Activated T-helper 9 cell treated with anti-CD3 and anti-CD28 coated beads, Interleukin-2, amount 50 U/mL, for 16 hours (primary cell): ENCODE results near the gene LAMA2.

Experiments used
- DNase-seq: peaks from one replicate; pipeline ENCODE4 v3.0.0-alpha.2; 2020; ENCODE audit warnings: low read depth

Gene LAMA2

GRCh38 chr6:129215916-129216520, 333.1 kb downstream of the LAMA2 start:
- no peak for DNase-seq

DNA sequence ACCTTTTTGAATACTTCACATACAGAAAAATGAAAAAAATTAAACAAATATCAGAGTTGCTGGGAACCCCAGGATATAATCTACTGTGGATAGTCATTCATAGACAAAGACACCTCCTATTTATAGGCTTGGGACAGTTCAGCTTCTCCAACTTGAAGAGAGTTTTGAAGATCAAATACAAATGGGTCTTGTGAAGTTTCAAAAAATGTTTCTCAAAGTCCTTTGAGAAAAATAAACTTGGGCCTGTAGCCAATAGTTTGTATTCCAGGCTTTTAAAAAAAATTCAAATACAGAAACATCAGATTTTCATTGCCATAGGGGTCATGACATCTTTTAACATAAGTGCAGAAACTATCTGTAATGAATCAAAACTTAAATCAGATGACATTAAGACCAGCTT, 334.8 kb downstream of the LAMA2 start:
- no peak for DNase-seq

- no peak for DNase-seq
Observed at GRCh38 chr6:129233458-129234134, 350.7 kb downstream of the LAMA2 start.

DNA sequence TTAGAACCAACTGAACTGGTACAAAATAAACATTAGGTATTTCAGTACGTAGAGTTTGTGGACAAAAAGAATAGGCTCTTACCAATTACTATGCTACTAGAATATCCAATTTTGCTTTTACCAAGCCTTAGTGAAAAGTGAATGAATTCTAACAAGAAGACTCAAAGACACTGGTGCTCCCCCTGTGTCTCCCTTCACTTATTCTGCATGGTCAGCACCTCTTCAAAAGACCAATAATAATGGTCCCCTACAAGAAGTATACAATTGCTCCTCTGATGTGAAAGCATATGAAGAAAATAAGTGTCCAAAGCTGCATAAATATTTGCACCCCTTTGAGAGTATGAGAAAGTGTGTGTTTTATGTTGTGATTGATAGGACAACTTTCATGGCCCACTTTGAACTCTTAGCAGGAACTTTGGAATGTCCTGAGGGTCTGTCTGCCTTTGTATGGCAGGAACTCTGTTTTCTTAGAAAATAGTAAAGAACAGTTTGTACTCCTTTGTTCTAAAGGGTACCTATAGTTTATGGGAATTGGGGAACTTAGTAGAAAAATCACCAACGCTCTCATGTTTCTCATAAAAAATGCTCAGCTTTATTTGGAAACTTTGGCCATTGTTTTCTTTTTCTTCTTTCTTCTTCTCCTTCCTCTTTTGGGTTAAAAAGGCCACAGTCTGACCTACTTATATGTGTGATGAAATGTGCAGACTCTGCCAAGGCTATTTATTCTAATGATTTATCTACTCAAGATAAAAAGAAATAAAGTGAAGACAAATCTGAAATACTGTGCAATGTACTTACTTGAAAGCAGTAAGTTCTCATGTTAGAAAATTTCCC, 352.4 kb downstream of the LAMA2 start:
- DNase-seq: no peak

DNA sequence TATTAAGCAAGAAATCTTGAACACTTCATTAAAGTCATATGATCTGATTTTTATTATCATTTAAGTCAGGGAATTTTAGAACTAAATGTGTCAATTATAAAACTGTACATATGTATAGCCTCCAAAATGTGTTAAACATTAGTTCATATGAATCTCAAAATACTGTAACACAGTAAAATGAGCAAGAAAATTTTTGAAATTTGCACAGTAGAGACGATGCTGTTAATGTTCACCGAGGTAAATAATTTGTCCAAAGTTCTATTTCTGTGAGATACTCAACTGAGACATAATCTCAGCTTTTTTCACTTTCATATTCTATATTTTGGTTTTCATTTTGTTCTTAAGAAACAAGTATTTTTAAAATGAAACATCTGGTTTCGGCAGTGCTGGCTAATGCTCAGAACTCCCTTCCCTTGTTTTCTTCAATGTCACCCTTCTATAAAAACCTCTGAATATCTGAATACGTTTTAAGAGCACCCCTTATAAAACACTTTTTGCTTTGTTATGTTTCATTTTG, 353.1 kb downstream of the LAMA2 start:
- DNase-seq: no peak

DNA sequence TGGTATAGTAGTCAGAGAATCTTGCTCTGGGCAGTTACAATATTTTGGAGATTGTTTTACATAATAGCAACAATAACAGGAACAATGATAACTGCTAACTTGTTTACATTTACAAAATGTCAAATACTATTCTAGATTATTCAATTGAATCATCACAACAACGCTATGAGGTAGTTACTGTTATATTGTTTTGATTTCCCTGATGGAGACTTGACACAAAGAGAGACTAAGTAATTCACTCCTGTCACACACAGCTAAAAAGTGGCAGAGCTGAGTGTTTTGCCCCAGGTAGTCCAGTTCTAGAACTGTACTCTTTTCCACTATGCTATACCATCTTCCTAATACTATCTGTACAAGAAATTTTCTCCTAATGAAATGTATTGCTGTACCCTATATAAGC, 356.1 kb downstream of the LAMA2 start:
- no peak for DNase-seq

GRCh38 chr6:129239825-129240491, 357.0 kb downstream of the LAMA2 start:
- DNase-seq: no peak

DNA sequence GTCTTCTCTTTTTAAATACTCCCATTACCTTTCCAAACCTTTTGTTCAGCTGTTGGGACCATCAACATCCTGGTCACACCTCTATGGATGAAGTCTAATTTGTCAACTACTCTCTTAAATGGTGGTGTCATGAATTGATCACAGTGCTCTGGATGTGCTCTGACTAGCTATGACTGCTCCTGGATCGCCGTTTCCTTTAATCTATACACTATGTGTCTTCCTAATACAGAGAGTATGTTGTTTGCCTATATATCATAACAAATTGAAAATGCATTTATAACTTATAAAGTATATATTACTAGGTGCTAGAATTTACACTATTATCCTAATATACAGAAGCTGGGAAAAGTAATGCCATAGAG, 357.5 kb downstream of the LAMA2 start:
- DNase-seq: no peak

DNA sequence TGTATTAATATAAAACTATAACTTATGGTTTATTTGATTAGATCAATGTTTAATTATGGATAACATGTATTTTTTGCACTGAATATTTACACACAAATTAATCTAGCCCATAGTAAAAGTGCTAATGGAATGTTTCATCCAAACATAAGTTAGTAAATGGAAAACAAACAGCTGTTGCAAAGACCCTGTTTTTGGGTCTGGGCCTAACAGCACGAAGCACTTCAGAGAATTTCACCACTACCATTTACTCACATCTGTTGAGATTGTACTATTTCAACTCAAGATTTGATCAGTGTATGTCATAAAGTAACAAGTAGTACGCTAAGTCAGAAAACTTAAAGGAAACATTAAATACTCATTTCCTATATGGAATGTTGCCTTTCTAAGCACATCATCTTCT, 359.6 kb downstream of the LAMA2 start:
- DNase-seq: no peak

DNA sequence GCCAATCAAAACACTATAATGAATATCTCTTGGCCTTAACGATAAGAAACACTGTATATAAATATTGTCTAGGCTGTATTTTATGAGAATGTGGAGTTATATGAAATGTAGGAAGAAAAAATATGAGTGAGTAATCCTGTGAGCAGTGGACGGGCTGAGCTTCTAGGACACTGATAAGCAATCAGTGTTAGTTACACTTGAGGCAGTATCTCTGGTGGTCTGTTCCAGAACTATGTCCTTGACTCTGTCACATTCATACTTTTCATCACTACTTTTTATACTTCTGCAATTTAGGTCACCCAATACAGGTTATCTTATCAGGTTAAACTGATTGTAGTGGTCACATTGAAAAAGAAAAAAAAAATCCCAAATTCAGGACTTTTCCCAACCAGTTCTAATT, 360.4 kb downstream of the LAMA2 start:
- DNase-seq: no peak

DNA sequence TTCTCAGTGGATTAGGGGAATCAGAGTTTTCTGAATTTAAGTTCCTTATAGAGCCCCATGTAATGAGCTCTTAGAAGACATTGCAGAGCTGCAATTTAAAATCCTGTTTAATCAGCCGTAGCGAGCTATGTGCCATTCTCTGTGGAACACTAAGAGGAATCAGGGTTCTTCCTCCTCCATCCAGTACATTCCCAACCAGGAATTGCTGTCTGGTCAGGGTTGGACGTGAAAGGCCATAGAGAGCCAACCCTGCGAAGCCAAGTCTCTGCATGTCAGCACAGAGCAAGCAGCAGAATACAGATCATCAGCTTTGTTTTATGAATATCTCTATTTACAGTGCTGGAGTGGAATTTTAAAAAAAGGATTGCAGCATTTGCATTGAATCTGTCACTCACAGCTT, 366.0 kb downstream of the LAMA2 start:
- DNase-seq: no peak

- peak; percentile 19 for DNase-seq
Observed at GRCh38 chr6:129251669-129252376, 368.9 kb downstream of the LAMA2 start.

GRCh38 chr6:129252377-129253071, 369.6 kb downstream of the LAMA2 start:
- DNase-seq: no peak

GRCh38 chr6:129253242-129253641, 370.3 kb downstream of the LAMA2 start:
- no peak for DNase-seq

GRCh38 chr6:129253727-129254126, 370.8 kb downstream of the LAMA2 start:
- DNase-seq: no peak

- DNase-seq: no peak
Observed at GRCh38 chr6:129257196-129257595, 374.3 kb downstream of the LAMA2 start.

DNA sequence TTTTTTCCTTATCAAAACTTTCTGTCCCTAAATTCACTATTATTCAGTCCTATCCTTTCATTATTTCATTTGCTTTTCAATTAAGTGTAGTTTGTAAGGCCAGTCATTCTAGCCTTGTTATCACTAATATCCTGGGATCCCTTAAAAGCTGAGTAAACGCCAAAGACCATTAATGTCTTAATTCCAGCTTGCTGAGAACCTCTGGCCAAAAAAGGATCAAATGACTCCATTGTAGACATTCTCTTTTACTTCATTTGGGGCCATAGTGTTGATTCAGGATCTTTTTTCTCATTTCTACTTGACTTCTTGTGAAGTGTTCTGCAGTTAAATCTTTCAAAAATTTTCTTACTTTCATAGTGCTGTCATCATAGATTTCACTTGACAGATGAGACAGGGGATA, 379.7 kb downstream of the LAMA2 start:
- DNase-seq: no peak

DNA sequence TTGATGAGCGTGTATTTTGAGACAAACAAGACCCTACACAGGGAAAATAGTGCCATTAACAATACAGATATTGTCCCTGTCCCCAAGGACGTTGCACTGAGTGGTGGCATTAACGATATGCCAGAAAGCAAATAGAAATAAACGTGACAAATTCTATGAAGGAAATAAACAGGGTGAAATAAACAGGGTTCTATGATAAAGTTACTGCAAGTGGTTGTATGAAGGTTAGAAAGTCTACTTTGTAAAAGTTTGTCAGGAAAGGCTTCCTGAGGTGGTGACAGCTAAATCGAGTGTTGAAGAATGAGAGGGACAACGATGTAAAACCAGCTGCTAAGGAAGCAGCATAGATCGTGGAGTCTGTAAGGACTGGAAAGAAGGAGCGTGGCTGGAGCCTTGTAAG, 380.2 kb downstream of the LAMA2 start:
- no peak for DNase-seq

DNA sequence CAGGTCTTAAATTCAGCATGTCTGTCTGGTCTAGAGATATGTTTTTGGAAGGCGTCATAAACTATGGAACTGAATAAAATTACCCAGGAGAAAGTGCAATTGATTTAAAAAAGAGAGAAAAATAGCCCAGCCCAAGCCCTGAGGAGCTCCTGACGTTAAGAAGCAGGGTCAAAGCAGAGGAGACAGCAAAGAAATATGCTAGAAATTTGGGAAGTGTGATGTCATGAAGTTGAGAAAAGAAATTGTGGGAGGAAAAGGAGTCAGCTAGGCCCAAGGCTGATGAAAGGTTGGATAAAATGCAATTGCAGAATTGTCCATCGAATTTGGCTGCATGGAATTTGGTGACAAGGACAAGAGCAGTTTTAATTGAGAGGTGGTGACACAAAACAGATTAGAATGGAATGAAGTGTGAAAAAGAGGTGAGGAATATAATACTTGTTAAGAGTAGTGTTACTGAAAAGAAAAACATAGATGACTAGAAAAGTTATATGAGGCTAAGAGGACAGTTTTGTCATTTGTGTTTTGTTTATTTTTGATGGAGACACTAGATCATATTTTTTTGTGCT, 381.6 kb downstream of the LAMA2 start:
- no peak for DNase-seq

DNA sequence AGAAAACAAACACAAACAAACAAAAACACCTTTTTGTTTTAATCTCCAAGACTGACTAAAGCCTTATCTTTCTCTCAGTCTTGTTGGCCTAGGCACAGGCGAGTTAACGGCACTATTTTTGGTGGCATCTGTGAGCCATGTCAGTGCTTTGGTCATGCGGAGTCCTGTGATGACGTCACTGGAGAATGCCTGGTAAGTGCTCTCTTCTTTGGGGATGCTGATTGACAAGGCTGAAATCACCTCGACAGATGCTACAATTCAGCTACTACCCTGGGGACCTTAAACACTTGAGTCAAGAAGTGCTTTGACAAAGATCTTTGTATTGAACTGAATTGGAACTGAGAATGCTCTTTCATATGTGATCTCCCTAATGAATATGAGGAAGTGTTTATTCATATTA, 384.1 kb downstream of the LAMA2 start:
- no peak for DNase-seq

DNA sequence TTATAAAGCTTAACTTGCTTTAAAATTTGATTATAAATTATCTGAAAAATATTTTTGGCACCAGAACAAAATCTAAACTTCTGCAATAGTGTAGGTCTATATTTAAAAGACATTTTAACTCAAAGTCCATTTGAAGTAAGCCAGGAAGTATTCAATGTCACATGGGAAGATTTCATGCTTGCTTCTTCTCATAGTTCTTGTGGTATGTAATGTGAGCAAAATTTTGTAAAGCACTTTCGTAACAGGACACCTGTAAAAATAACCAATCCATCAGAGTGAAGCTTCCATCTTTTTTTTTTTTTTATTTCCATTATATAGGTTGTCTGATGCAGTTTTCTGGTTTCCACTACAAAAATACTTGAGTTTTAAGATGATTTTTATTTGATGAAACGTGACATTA, 386.1 kb downstream of the LAMA2 start:
- no peak for DNase-seq
